ENCODE measurements around the gene ASGR1.
"Not testable (repeated sequence)": the region's sequence is repeated elsewhere in the genome, so short reads cannot be mapped to it uniquely, and the experiment has no call there.

ASGR1 gene

DNA sequence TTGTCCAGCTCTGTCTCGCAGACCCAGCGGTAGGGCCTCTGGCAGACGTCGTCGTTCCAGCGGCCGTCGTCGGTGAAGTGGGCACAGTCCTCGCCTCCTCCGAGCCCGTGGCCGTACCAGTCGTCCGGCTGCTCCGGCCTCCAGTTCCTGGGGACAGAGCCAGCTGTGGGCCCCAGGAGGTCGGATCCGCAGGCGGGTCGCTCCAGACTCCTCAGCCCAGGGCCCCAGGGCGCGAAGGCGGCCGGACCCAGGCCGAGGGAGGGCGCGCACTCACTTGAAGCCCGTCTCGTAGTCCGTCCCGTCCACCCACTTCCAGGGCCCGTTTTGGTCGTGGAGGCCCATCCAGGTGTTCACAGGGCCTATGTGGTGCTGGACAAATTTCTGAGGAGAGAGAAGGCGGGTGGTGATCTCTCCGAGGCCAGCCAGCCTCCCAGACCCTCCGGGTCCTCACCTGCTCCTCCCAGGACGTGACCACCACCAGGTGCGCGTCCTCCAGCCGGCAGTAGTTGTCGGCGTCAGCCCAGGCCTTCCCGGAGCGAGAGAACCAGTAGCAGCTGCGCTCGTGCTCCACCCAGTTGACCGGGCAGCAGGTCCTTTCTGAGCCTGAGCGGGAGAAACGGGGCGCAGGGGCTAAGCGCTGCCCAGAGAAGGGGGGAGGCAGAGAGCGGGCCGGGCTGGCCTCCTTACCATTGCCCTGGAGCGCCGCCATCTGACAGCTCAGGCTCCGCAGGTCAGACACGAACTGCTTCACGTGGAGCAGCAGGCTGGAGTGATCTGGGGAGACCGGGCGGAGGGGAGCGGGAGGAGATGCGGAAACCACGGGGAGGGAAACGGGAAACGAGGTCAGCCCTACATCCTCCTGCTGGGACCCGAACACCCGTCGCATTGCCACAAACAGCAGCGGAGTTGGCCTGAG, 5.2 kb downstream of the ASGR1 start:
- peak overlapping the region in 3 of 7 experiments; percentile 8 to 19 (median 15) for H3K4me3 ChIP-seq
- peak overlapping the region in 7 of 21 experiments; percentile 6 to 60 (median 26) for H3K27ac ChIP-seq

DNA sequence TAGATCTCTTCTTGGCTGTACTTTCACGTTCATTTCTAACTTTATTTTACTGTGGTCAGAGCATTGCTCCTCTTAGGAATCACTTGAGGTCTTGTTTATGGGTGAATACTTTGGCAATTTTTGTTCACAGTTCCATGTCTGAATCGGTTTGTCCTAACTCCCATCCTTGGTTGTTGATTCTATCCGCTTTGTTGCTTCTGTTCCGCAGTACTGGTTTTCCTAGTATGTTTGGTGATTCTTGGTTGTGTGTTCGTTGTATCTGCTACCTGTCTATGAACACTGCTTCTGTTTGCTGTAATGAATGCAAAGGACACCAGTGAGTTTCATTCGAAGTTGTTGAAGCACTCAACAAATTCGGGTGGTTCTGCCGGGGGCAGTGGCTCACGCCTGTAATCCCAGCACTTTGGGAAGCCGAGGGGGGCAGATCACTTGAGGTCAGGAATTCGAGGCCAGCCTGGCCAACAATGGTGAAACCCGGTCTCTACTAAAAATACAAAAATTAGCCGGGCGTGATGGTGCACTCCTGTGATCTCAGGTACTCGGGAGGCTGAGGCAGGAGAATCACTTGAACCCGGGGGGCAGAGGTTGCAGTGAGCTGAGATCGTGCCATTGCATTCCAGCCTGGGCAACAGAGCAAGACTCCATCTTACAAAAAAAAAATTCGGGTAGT, 6.5 kb downstream of the ASGR1 start:
- not testable (repeated sequence) for H3K4me3 ChIP-seq

DNA sequence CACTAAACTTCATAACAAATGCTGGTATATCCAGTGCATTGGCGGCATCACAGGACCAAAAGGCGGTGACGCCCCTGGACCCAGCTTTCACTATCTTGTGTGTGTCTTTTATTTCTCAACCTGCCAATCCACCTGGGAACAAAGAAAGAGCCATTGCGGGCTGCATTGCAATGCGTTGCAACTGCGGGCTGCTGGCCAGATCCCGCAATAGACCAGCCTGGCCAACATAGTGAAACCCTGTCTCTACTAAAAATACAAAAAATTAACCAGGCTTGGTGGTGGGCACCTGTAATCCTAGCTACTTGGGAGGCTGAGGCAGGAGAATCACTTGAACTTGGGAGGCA, 9.6 kb downstream of the ASGR1 start:
- H3K4me3 ChIP-seq, H3K27ac ChIP-seq: not testable (repeated sequence)

More for the DNA sequence above, 6.5 kb downstream of the ASGR1 start:
- H3K27ac ChIP-seq: not testable (repeated sequence)

DNA sequence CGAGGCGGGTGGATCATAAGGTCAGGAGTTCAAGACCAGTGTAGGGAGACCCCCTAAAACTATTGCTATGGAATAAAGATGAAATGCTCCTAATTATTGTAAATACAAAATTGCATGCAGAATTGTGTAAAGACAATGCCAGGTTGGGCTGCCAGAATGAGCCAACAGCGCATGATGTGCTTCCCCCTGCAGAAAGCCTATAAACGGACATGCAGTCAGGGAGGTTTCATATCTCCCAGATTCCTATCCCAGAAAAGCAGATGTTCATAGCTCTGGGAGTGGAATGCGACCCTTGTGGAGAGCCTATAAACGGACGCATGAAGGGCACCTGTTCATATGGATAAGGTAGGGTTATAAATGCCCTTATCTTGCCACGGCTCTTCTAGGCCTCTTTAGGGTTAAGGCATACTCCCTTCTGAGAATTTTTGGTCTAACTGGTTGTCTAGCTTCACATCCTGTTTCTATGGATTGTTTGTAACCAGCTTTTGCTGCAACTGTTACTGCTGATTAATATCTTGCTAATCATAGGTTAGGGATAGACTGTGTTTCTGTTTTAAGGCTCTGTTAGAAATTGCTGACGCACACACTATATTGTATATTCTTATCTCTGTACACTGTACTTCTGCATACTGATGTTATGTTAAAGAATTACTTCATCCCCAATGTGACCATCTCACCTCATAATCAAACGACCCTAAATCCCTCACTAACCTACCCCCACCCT, 10.2 kb downstream of the ASGR1 start:
- H3K4me3 ChIP-seq: not testable (repeated sequence)
- peak overlapping the region in 3 of 21 experiments; percentile 15 to 42 (median 26) for H3K27ac ChIP-seq

DNA sequence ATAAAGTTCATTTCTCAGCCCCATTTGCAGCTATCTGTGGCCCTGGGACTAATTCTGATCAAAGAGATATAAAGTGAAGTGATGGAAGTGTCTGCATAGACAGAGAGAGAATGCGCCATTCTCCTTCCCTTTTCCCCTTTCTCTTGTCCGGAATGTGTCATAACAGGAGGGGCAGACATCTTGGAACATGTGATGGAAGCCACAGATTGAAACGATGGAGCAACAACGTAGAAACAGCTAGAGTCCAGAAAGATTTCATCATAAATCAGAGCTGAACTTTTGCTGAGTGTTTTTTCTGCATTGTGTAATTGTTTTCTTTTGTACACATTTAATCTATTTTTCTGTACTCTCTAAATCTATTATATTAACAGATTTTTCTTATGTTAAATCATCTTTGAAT, 11.3 kb downstream of the ASGR1 start:
- no peak overlapping the region for H3K4me3 ChIP-seq
- peak overlapping the region in 1 of 21 experiments; percentile 15 for H3K27ac ChIP-seq

DNA sequence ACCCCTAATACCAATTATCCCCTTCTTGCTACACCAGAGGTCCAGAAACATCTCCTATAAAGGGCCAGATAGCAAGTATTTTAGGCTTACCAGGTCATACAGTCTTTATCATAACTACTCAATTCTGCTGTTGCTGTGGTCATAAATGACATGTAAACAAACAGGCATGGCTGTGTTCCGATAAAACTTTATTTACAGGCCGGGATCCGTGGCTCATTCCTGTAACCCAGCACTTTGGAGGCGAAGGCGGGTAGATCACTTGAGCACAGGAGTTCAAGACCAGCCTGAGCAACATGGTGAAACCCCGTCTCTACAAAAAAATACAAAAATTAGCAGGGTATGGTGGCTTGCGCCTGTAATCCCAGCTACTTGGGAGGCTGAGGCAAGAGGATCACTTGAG, 12.3 kb downstream of the ASGR1 start:
- no peak overlapping the region for H3K4me3 ChIP-seq
- H3K27ac ChIP-seq: no peak overlapping the region

DNA sequence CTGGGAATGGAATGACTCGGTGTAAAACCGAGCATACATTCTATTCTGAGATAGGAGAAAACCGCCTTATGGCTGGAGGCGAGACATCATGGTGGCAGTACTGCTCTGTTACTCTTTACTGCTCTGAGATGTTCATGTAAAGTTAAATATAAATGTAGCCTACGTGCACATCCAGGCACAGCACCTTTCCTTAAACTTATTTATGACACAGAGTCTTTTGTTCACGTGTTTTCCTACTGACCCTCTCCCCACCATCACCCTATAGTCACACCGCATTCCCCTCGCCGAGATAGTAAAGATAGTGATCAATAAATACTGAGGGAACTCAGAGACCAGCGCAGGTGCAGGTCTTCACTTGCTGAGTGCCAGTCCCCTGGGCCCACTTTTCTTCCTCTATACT, 19.6 kb downstream of the ASGR1 start:
- H3K4me3 ChIP-seq, H3K27ac ChIP-seq: not testable (repeated sequence)

DNA sequence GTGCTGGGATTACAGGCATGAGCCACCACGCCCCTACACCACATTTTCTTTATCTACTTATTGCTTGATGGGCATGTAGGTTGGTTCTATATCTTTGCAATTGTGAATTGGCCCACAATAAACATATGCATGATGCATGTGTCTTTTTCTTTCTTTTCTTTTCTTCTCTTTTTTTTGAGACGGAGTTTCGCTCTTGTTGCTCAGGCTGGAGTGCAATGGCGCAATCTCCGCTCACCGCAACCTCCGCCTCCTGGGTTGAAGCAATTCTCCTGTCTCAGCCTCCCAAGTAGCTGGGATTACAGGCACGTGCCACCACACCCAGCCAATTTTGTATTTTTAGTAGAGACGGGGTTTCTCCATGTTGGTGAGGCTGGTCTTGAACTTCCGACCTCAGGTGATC, 20.7 kb downstream of the ASGR1 start:
- not testable (repeated sequence) for H3K4me3 ChIP-seq, H3K27ac ChIP-seq

DNA sequence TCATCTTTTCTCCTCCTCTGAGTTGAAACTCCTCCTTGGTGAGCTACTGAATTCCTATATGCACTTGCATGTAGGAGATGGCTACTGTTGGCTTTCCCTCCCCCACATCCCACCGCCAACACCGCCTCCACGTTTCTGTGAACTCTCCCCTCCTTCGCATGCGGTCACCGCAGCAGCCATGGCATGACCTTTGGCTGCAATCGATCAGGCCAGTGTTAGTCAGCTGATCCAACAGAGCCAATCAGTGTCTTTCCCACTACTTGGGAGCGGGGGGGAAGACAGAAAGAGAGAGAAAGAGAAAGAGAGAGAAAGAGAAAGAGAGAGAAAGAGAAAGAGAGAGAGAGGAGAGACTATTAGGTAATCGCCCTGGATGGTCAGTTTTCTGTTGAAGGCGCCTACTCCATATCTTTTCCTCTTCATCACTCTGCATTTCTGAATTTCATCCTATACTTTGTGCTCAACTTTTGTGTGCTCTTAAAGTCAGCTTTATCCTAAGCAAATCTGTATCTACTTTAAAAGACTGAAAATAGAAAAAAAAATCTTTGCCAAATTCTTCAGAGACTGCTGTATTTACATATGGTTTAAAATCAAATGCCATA, 22.7 kb downstream of the ASGR1 start:
- Histone ChIP-seq H3K27ac (no peak overlapping the region), H3K4me3 (no peak overlapping the region)

DNA sequence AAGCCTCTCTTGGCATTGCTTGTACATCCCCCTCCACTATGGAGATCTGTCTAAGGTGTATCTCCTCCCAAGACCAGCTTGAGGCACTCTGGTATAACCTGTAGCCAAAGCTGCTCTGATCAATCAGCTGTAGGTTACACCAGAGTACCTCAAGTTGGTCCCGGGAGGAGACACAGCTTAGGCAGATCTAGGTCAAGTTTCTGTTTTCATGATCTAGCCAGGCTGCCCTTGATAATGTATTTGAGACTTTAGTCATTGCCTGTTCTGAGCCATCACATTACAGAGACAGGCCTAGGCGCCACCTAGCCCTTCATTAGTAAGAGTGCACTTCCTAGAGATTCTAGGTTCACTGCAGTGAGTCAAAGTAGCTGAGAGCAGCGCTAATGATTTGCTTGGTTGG, 31.4 kb downstream of the ASGR1 start:
- Histone ChIP-seq H3K27ac (no peak overlapping the region), H3K4me3 (no peak overlapping the region)

DNA sequence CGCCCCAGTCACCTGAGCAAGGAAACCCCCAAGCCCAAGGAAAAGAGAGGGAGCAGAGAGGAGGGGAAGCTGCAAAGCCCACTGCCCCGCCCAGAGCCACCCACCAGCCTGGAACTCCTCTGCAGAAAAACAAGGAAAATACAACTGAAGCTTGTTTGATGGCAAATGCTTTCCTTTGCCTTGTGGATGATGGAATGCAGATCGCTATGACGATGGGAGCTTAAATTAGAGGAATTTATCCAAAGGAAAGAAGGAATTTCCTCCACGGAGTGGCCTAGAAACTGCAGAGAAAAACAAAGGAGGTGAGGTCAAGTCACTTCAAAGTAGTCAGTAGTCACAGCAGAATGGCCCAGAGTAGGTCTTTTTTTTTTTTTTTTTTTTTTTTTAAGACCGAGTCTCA, 33.1 kb downstream of the ASGR1 start:
- no peak overlapping the region for H3K27ac ChIP-seq

DNA sequence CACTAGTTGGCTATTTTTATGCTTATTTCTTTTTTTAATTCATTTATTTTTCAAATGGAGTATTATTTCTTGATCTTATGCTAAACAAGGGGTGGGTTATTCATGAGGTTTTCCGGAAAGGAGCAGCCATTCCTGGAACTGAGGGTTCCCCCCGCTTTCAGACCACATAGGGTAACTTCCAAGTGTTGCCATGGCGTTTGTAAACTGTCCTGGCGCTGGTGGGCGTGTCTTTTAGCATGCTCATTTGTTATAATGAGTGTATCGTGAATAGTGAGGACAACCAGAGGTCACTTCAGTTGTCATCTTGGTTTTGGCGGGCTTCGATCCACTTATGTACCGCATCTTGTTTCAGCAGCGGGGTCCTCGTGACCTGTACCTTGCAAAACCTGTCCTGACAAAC, 35.0 kb downstream of the ASGR1 start:
- no peak overlapping the region for H3K27ac ChIP-seq

More for the DNA sequence above, 33.1 kb downstream of the ASGR1 start:
- H3K4me3 ChIP-seq: no peak overlapping the region

DNA sequence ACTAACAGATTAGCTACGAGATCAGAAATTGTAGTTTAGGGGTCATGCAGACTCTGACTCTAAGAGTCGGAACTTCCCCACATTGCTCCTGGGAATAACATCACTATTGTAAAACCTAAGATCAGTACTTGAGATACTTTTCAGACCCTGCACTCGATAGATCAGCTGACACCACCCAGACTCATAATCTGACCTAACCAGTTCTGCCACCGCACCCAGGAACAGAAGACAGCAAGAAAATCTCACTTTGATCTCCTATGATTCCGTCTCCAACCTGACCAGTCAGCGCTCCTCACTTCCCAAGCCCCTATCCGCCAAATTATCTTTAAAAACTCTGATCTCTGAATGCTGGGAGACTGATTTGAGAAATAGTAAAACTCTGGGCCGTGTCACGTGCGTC, 37.3 kb downstream of the ASGR1 start:
- no peak overlapping the region for H3K4me3 ChIP-seq
- peak overlapping the region in 12 of 21 experiments; percentile 14 to 72 (median 53) for H3K27ac ChIP-seq

More for the DNA sequence above, 35.0 kb downstream of the ASGR1 start:
- H3K4me3 ChIP-seq: no peak overlapping the region

DNA sequence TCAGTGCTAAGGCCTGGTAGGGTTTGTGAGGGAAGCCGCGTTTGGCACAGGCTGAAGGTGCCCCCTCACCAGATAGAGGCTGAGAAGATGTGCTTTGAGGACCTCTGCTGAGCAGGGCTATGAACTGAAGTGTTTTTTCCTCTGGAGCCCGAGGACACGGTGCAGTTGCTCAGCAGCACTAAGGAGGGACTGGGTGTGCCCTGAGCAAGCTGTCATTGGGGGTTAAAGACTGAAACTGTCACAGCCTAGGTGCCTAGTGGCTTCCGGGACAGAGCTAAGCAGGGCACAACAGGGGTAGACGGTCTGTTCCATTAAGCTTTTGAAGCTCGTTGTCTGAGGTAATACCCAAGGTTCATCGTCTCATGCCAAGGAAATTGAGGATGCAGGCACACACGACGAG, 39.8 kb downstream of the ASGR1 start:
- peak overlapping the region in 9 of 21 experiments; percentile 51 to 70 (median 59) for H3K27ac ChIP-seq
- no peak overlapping the region for H3K4me3 ChIP-seq

DNA sequence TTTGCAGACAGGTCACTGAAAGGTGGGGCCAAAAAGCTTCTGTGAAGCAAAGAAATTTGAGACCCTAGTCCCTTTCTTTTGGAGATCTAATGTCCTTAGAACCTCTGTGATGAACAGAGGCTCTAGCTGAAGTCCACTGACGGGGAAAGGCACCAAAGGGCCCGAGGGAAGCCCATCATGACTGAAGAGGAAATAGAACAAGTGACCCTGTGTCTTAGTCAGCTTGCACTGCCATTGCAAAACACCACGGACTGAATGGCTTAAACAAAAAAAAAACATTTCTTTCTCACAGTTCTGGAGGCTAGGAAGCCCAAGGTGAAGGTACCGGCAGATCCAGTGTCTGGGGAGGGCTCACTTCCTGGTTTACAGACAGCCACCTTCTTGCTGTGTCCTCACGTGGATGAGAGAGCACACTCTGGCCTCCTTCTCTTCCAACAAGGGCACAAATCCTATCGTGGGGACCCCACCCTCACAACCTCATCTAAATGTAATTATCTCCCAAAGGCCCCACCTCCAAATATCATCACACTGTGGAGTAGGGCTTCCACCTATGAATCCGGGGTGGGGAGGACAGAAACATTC, 40.3 kb downstream of the ASGR1 start:
- Histone ChIP-seq H3K27ac (peak overlapping the region in 12 of 21 experiments; percentile 12 to 70 (median 57)), H3K4me3 (no peak overlapping the region)

DNA sequence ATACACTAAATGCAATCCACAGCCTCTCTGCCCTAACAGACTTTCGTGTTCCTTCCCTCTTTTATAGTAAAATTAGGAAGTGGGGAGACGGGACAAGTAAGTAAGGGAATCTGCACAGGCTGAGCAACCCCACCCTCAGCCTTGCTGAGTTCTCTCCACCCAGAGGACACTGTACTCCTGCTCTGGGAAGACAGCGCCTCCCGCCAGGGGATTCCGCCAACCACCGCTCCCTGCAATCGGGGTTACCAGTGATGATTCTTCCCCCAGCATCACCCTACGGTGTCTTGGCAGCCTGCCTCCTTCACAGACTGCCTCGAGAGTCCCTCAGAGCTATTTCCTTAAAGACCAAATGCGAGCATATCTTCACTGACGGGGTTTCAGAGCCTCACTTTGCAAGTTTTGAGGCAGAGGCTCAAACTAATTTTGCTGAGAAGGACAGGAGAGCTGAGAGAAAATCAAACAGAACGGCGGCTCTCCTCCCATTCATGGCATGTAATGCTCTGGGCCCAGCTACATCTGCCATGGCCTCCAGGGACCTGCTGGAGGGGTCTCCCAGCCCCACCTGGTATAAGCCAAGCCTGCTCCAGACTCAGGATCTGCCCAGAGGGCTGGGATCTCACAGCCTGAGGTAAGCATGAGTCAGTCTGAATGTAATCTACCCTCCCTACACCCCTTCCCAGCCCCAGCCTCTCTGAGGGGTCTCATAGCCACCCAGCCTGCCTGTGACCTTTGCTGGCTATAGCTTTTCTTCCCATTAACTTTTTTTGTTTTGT, 41.8 kb downstream of the ASGR1 start:
- Histone ChIP-seq H3K4me3 (peak overlapping the region in 1 of 7 experiments; percentile 11), H3K27ac (peak overlapping the region in 12 of 21 experiments; percentile 7 to 70 (median 31))

DNA sequence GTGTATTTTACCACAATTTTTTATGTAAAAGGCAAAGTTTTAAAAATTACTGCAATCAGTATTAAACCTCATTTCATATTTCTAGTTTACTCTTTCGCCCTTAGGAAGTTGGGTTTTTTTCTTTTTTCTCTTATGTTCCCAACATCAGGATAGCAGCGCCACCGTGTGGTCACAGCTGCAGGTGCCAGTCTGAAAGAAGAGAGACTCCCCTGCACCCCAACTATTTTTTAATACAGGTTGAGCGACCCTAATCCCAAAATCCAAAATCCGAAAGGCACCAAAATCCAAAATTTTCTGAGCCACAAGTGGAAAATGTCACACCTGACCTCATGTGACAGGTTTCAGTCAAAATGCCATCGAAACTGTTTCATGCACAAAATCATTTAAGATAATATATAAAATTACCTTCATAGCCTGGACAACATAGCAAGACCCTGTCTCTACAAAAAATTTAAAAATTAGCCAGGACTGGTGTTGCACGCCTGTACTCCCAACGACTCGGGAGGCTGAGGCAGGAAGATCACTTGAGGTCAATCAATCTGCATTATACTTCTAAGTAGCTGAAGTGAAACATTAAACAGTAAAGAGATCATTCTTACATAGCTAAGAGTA, 42.8 kb downstream of the ASGR1 start:
- peak overlapping the region in 3 of 21 experiments; percentile 7 to 59 (median 45) for H3K27ac ChIP-seq
- H3K4me3 ChIP-seq: no peak overlapping the region

DNA sequence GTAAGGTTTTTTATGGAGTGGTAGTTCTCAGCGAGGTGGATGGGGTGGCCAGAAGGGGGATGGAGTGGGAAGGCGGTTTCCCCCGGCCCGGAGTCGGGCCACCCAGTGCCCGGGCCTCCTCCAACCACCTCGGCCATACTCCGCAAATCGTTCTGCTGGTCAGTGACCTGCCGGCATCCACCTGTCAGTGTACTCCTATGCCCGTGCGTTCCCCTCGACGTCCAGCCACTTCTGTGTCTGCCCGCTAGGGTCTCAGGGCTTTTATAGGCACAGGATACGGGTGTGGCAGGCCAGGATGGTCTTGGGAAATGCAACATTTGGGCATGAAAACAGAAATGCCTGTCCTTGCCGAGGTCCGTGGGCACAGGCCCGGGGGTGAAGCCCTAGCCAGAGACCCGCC, 45.3 kb downstream of the ASGR1 start:
- H3K27ac ChIP-seq: peak overlapping the region in 12 of 21 experiments; percentile 2 to 79 (median 32)
- no peak overlapping the region for H3K4me3 ChIP-seq
